Activated gamma-delta T cell treated with Interleukin-2 at 50 U/mL for 16 hours (primary cell): Measurements from ENCODE around the gene MLIP.

Source experiments
- DNase-seq: peaks from one replicate; pipeline ENCODE4 v3.0.0-alpha.2; 2020

Gene MLIP

GRCh38 chr6:54288474-54288873 lies 177.2 kb downstream of the MLIP start:
- no peak for DNase-seq

GRCh38 chr6:54289426-54289825 lies 178.2 kb downstream of the MLIP start:
- no peak for DNase-seq

GRCh38 chr6:54291146-54291545 lies 179.9 kb downstream of the MLIP start:
- no peak for DNase-seq

GRCh38 chr6:54291738-54292137 lies 180.5 kb downstream of the MLIP start:
- DNase-seq: no peak

GRCh38 chr6:54294965-54295532 lies 183.8 kb downstream of the MLIP start:
- DNase-seq: no peak

- DNase-seq: no peak
Observed at GRCh38 chr6:54299542-54300269, 188.5 kb downstream of the MLIP start.

- no peak for DNase-seq
Observed at GRCh38 chr6:54301770-54302169, 190.5 kb downstream of the MLIP start.

GRCh38 chr6:54307439-54307910 lies 196.2 kb downstream of the MLIP start:
- no peak for DNase-seq

- DNase-seq: no peak
Observed at GRCh38 chr6:54308289-54308985, 197.2 kb downstream of the MLIP start, which contains the start of gene TINAG. Gene TINAG (plus strand): TSS chr6:54308441. CDS start chr6:54308551, 110 bp downstream.

GRCh38 chr6:54308986-54309315 lies 197.7 kb downstream of the MLIP start:
- no peak for DNase-seq

GRCh38 chr6:54310377-54311152 lies 199.3 kb downstream of the MLIP start:
- no peak for DNase-seq

- DNase-seq: no peak
Observed at GRCh38 chr6:54315656-54316055, 204.4 kb downstream of the MLIP start.
